K562 (cell line): ENCODE measurements around the gene SKAP2. TPM values are rescaled to one million over a fixed set of nuclear protein-coding genes. Genes with fewer than 3 reads are reported as not detected.

ENCODE experiments used
- ATAC-seq: fragments of 200-7000 bp; cut with Tn5 transposase; 3 replicates; pipeline ENCODE4 v1.9.1; 2020; ENCODE audit warnings: moderate library complexity
- BruUV-seq: library from RNA; stranded (reverse); fragments of 400-500 nt; replicated peaks from 2 replicates; lab custom pipeline; 2021; lab: Mats Ljungman, UMichigan
- CTCF ChIA-PET: fragments of 300-600 bp; formaldehyde crosslinking; extraction: SDS; loops from one replicate; lab custom pipeline; 2021; ENCODE audit warnings: low intra/inter-chr PET ratio; lab: Yijun Ruan, JAX
- POLR2A ChIA-PET: fragments of 300-600, 350-650 bp; sonication (Branson Sonifier 250); formaldehyde crosslinking; extraction: SDS; loops from one replicate; lab custom pipeline; 2021; ENCODE audit warnings: antibody characterized with exemption, inconsistent platforms; lab: Yijun Ruan, JAX
- DNase-seq, 4 experiments: peaks; one replicate each; pipeline versions ENCODE4 v3.0.0 to v3.0.0-alpha.2; 2011 to 2018; ENCODE audit warnings: low spot score in 3 of 4, mixed read lengths in 3 of 4; ENCODE audit errors: extremely low read depth in 1 of 4
- FAIRE-seq: peaks from 2 replicates; lab custom pipeline; 2011; peaks lifted over from hg19 to GRCh38; lab: Jason Lieb, UNC
- H2AFZ ChIP-seq: 2 replicates; pipeline ENCODE4 v1.6.0; 2011; ENCODE audit warnings: low read depth, low read length, control low read depth, inconsistent platforms
- H3K27ac ChIP-seq: fragments of 200-600 bp; 3 replicates; pipeline ENCODE4 v1.8.0; 2011; ENCODE audit warnings: low read depth, mild to moderate bottlenecking, control low read depth, inconsistent platforms, low read length, moderate library complexity, mixed read lengths; ENCODE audit errors: extremely low read depth
- H3K27me3 ChIP-seq, 2 experiments: fragments of 300-600 bp in 1 of 2; 2 replicates in 1 of 2; 3 replicates in 1 of 2; pipeline versions ENCODE4 v1.6.0 to v1.8.0; 2011; ENCODE audit warnings: inconsistent platforms in 2 of 2, low read length in 2 of 2, mild to moderate bottlenecking in 1 of 2, mixed read lengths in 1 of 2, moderate library complexity in 1 of 2; ENCODE audit not compliant: control insufficient read depth in 2 of 2, insufficient read depth in 2 of 2
- H3K36me3 ChIP-seq: fragments of 300-600 bp; 3 replicates; pipeline ENCODE4 v1.8.0; 2011; ENCODE audit warnings: mild to moderate bottlenecking, low read length, inconsistent platforms; ENCODE audit not compliant: control insufficient read depth, insufficient read depth
- H3K4me1 ChIP-seq, 2 experiments: fragments of 200-600 bp in 1 of 2; replicated peaks in 1 of 2; 2 replicates in 1 of 2; 3 replicates in 1 of 2; pipeline versions ENCODE4 v1.5.1 to v1.8.0; 2011; ENCODE audit warnings: inconsistent platforms in 2 of 2, low read length in 2 of 2, mild to moderate bottlenecking in 1 of 2, mixed read lengths in 1 of 2, moderate library complexity in 1 of 2; ENCODE audit not compliant: control insufficient read depth in 2 of 2, insufficient read depth in 2 of 2
- H3K4me2 ChIP-seq: 2 replicates; pipeline ENCODE4 v1.6.1; 2011; ENCODE audit warnings: low read length, control low read depth, inconsistent platforms, mixed read lengths; ENCODE audit not compliant: insufficient read depth
- H3K4me3 ChIP-seq: fragments of 200-600 bp; sonication (generic), shearing (Covaris generic); 2 replicates; pipeline ENCODE4 v1.5.1; 2016; ENCODE audit warnings: control low read depth, inconsistent platforms
- H3K79me2 ChIP-seq: fragments of 200-600 bp; 3 replicates; pipeline ENCODE4 v1.8.0; 2011; ENCODE audit warnings: low read length, inconsistent platforms; ENCODE audit not compliant: control insufficient read depth, insufficient read depth
- H3K9ac ChIP-seq, 2 experiments: 2 replicates each; pipeline versions ENCODE4 v1.6.0 to v1.6.1; 2011; ENCODE audit warnings: low read depth in 2 of 2, low read length in 2 of 2, control low read depth in 1 of 2, inconsistent platforms in 1 of 2, mild to moderate bottlenecking in 1 of 2, mixed read lengths in 1 of 2; ENCODE audit not compliant: insufficient read depth in 1 of 2
- H3K9me1 ChIP-seq: one replicate; pipeline ENCODE4 v1.6.0; 2011; ENCODE audit warnings: inconsistent platforms, mild to moderate bottlenecking, low read length, moderate library complexity; ENCODE audit not compliant: control insufficient read depth, insufficient read depth
- H3K9me3 ChIP-seq: replicated peaks from 2 replicates; pipeline ENCODE4 v1.5.1; 2011; ENCODE audit warnings: low read depth, low read length, inconsistent platforms; ENCODE audit not compliant: control insufficient read depth, insufficient read depth
- H4K20me1 ChIP-seq: replicated peaks from 2 replicates; pipeline ENCODE4 v1.6.1; 2011; ENCODE audit warnings: low read length, inconsistent platforms, mixed read lengths; ENCODE audit not compliant: control insufficient read depth, insufficient read depth
- CHCHD3 ChIP-seq: fragments of 250-450 bp; sonication (Bioruptor Pico); IDR thresholded peaks from 2 replicates; pipeline ENCODE4 v2.1.2; 2022; ENCODE audit warnings: mild to moderate bottlenecking
- CHD2 ChIP-seq: IDR thresholded peaks from 2 replicates; pipeline ENCODE4 v1.6.1; 2011; ENCODE audit warnings: low read depth, low read length
- FOXA3 ChIP-seq, 2 experiments: fragments of 450-650 bp in 1 of 2; sonication (generic) in 1 of 2; formaldehyde crosslinking; IDR thresholded peaks in 1 of 2; conservative IDR thresholded peaks in 1 of 2; 2 replicates each; pipeline versions ENCODE4 v1.4.0 to v1.8.0; 2020 to 2022; ENCODE audit warnings: mild to moderate bottlenecking in 2 of 2, missing genetic modification reagents in 1 of 2
- IRF9 ChIP-seq: fragments of 450-650 bp; IDR thresholded peaks from 2 replicates; pipeline ENCODE4 v1.6.1; 2016; ENCODE audit warnings: missing biosample characterization, missing genetic modification characterization
- NR2C1 ChIP-seq, 2 experiments: fragments of 450-650 bp; IDR thresholded peaks; 2 replicates each; pipeline ENCODE4 v1.6.1; 2017; ENCODE audit warnings: mild to moderate bottlenecking in 2 of 2, antibody characterized with exemption in 1 of 2, inconsistent platforms in 1 of 2, missing compliant biosample characterization in 1 of 2, missing genetic modification characterization in 1 of 2
- STAT6 ChIP-seq: sonication (generic); formaldehyde crosslinking; IDR thresholded peaks from 2 replicates; pipeline ENCODE4 v1.8.1; 2023; ENCODE audit warnings: mild to moderate bottlenecking, missing genetic modification reagents
- ZBTB11 ChIP-seq, 3 experiments: fragments of 200-800 bp in 1 of 3; fragments of 250-450 bp in 1 of 3; fragments of 450-650 bp in 1 of 3; sonication (Bioruptor Pico) in 1 of 3; sonication (Bioruptor generic) in 1 of 3; formaldehyde crosslinking in 1 of 3; IDR thresholded peaks; 2 replicates each; pipeline versions ENCODE4 v1.6.1 to v1.8.0; 2016 to 2022; ENCODE audit warnings: mild to moderate bottlenecking in 2 of 3, missing genetic modification characterization in 2 of 3, missing compliant biosample characterization in 1 of 3, moderate library complexity in 1 of 3
- ZBTB17 ChIP-seq: fragments of 450-650 bp; formaldehyde crosslinking; IDR thresholded peaks from 2 replicates; pipeline ENCODE4 v1.4.0; 2020; ENCODE audit warnings: mild to moderate bottlenecking
- ZBTB33 ChIP-seq: sonication (generic); formaldehyde crosslinking; IDR thresholded peaks from 2 replicates; pipeline ENCODE4 v1.8.1; 2023; ENCODE audit warnings: mild to moderate bottlenecking, missing genetic modification reagents
- WGBS: fragments of 100-300 bp; shearing (Covaris generic); methylation state at CpG from one replicate; pipeline ENCODE4 v1.1.6; 2016; ENCODE audit warnings: low coverage, mixed read lengths; ENCODE audit not compliant: insufficient coverage; ENCODE audit errors: missing lambda C conversion rate; 5-methylcytosine and 5-hydroxymethylcytosine counted together
- in situ Hi-C: fragments of 300-500 bp; cut with MboI; formaldehyde crosslinking; loops from 4 replicates; pipeline ENCODE4 v1.15.0; 2018; ENCODE audit warnings: inconsistent platforms, mixed read lengths
- intact Hi-C: fragments of 100-400 bp; cut with micrococcal nuclease; formaldehyde crosslinking; loops from 2 replicates; pipeline ENCODE4 v1.14.2; 2022
- polyA plus RNA-seq, 8 experiments: library from polyadenylated mRNA; depleted of rRNA in 4 of 8; stranded (reverse) in 5 of 8; unstranded in 3 of 8; fragments of >200 nt; fragmentation: Nextera tagmentation in 2 of 8; fragmentation: Illumina TruSeq in 1 of 8; extraction: Ambion mirVana in 2 of 8; extraction: Trizol in 1 of 8; gene quantifications; 2 replicates each; pipeline versions ENCODE4 v1.2.1 to v1.2.3, GENCODE V29; 2011 to 2014; ENCODE audit warnings: inconsistent platforms in 1 of 8, missing spikeins in 1 of 8
- total RNA-seq, 7 experiments: library from RNA; depleted of rRNA in 6 of 7; stranded (reverse); fragments of >200 nt in 6 of 7; fragmentation: Illumina TruSeq in 2 of 7; extraction: Trizol in 2 of 7; gene quantifications; 2 replicates each; pipeline versions ENCODE4 v1.2.1 to v1.2.3, GENCODE V29; 2011 to 2021; ENCODE audit warnings: low replicate concordance in 1 of 7

The SKAP2 gene
- total and polyA plus RNA-seq, 9 of the 15 experiments (the other 6 are each of a cell fraction or from before 2014, with no cell fraction given), result 4.2 to 11.7 (median 8.3) TPM

GRCh38 chr7:26723129-26723528 is 141.3 kb downstream of the SKAP2 start:
- ChIA-PET POLR2A (interaction anchor here (0.7 kb wide), 1 partner anchor 205 kb away, joined by 3 read pairs; no protein-coding TSS in a partner anchor), CTCF (no interaction called here)
- Histone ChIP-seq H3K27me3 (no peaks in the 10 kb centered on the region), H3K9me1 (no peaks in the 10 kb centered on the region), H3K36me3 (no peaks in the 10 kb centered on the region), H3K9ac (no peak overlapping the region), H3K9me3 (no peaks in the 10 kb centered on the region), H3K4me1 (no peaks in the 10 kb centered on the region), H3K4me2 (no peak overlapping the region), H3K79me2 (no peaks in the 10 kb centered on the region), H3K4me3 (no peak overlapping the region), H4K20me1 (no peaks in the 10 kb centered on the region), H3K27ac (no peak overlapping the region), H2AFZ (no peak overlapping the region)
- no TSS peak for BruUV-seq
- 7% methylated on average over 5 of the region's 5 CpGs for WGBS
- in situ Hi-C loops (no loop called here), intact Hi-C loops (no loop called here)
- DNase-seq, result no peak
- no peak for FAIRE-seq
- no peak for ATAC-seq
- TF ChIP-seq STAT6 (CRISPR knock-in tag) (no peak), FOXA3 (CRISPR knock-in tag; conservative IDR thresholded peaks at IDR 0.05 in 1 of 2, IDR thresholded peaks at IDR 0.05 in 1 of 2) (no peak), CHCHD3 (CRISPR knock-in tag) (no peak), NR2C1 (IDR thresholded peaks at IDR 0.05) (no peak), NR2C1 (tag; IDR thresholded peaks at IDR 0.05) (no peak), ZBTB17 (CRISPR knock-in tag) (no peak), ZBTB11 (CRISPR knock-in tag; IDR thresholded peaks at IDR 0.05) (no peak), IRF9 (no peak), ZBTB33 (CRISPR knock-in tag) (no peak), CHD2 (no peak)
